ENCODE data around the gene PFDN4. TPM values are rescaled to one million over a fixed set of nuclear protein-coding genes. Genes with fewer than 3 reads are reported as not detected.

The PFDN4 gene
- total and polyA plus RNA-seq, 2 of the 13 experiments (the other 11 are each of a cell fraction or from before 2014, with no cell fraction given) = 59.8 to 227 TPM

DNA sequence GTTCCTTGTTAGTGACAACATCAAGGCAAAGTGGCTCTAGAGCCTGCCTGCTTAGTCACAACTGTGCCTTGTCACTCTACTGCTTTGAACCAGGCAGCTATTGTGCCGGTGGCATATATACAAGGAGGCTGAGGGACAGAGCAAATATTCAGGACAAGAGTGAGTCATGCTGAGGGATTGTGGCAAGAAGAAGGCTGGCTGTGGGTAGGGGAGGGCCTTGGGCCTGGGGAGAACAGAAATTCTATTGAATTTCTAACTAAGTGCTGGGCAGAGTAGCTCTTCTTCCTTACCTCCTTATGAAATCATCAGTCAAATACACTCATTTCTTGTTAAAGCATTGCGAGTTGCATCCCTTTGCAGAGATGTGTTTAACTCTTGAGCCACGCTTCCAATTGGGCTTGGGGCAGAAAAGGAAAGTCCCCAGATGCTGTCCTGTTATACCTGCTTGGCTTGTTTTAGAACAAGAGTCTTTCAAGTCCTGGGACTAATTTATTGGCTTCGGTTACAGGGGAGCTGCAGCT is 59.7 kb downstream of the PFDN4 start (continued):
- TF ChIP-seq, protein P1, sequence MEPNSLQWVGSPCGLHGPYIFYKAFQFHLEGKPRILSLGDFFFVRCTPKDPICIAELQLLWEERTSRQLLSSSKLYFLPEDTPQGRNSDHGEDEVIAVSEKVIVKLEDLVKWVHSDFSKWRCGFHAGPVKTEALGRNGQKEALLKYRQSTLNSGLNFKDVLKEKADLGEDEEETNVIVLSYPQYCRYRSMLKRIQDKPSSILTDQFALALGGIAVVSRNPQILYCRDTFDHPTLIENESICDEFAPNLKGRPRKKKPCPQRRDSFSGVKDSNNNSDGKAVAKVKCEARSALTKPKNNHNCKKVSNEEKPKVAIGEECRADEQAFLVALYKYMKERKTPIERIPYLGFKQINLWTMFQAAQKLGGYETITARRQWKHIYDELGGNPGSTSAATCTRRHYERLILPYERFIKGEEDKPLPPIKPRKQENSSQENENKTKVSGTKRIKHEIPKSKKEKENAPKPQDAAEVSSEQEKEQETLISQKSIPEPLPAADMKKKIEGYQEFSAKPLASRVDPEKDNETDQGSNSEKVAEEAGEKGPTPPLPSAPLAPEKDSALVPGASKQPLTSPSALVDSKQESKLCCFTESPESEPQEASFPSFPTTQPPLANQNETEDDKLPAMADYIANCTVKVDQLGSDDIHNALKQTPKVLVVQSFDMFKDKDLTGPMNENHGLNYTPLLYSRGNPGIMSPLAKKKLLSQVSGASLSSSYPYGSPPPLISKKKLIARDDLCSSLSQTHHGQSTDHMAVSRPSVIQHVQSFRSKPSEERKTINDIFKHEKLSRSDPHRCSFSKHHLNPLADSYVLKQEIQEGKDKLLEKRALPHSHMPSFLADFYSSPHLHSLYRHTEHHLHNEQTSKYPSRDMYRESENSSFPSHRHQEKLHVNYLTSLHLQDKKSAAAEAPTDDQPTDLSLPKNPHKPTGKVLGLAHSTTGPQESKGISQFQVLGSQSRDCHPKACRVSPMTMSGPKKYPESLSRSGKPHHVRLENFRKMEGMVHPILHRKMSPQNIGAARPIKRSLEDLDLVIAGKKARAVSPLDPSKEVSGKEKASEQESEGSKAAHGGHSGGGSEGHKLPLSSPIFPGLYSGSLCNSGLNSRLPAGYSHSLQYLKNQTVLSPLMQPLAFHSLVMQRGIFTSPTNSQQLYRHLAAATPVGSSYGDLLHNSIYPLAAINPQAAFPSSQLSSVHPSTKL (CRISPR knock-in tag; IDR thresholded peaks at IDR 0.05) = peak; percentile 44; the same call in 1 of the 2 replicates
- TF ChIP-seq ZNF343 (CRISPR knock-in tag; IDR thresholded peaks at IDR 0.05) = no peak
- no peak for TF ChIP-seq NFE2L2 (IDR thresholded peaks at IDR 0.05; ENCODE audit: low read length)
- TF ChIP-seq, protein P2, sequence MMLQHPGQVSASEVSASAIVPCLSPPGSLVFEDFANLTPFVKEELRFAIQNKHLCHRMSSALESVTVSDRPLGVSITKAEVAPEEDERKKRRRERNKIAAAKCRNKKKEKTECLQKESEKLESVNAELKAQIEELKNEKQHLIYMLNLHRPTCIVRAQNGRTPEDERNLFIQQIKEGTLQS (CRISPR knock-in tag; IDR thresholded peaks at IDR 0.05) = peak; percentile 69; the same call in 1 of the 2 replicates
- TF ChIP-seq MAFG (CRISPR knock-in tag; IDR thresholded peaks at IDR 0.05) = no peak
- no peak for TF ChIP-seq ZC3H4 (CRISPR knock-in tag; IDR thresholded peaks at IDR 0.05; ENCODE audit: borderline replicate concordance)
- TF ChIP-seq ZC3H13 (CRISPR knock-in tag; IDR thresholded peaks at IDR 0.05) = 0 out of 2 replicates have a peak, but pooled peaks have one; percentile 28
- TF ChIP-seq, protein P3, sequence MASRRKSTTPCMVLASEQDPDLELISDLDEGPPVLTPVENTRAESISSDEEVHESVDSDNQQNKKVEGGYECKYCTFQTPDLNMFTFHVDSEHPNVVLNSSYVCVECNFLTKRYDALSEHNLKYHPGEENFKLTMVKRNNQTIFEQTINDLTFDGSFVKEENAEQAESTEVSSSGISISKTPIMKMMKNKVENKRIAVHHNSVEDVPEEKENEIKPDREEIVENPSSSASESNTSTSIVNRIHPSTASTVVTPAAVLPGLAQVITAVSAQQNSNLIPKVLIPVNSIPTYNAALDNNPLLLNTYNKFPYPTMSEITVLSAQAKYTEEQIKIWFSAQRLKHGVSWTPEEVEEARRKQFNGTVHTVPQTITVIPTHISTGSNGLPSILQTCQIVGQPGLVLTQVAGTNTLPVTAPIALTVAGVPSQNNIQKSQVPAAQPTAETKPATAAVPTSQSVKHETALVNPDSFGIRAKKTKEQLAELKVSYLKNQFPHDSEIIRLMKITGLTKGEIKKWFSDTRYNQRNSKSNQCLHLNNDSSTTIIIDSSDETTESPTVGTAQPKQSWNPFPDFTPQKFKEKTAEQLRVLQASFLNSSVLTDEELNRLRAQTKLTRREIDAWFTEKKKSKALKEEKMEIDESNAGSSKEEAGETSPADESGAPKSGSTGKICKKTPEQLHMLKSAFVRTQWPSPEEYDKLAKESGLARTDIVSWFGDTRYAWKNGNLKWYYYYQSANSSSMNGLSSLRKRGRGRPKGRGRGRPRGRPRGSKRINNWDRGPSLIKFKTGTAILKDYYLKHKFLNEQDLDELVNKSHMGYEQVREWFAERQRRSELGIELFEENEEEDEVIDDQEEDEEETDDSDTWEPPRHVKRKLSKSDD (CRISPR knock-in tag; IDR thresholded peaks at IDR 0.05; ENCODE audit: low read depth) = no peak
- no peak for TF ChIP-seq MXI1 (IDR thresholded peaks at IDR 0.05; ENCODE audit: borderline replicate concordance, low read depth, low read length)
- TF ChIP-seq SOX13 (IDR thresholded peaks at IDR 0.05) = no peak
- TF ChIP-seq SOX13 (CRISPR knock-in tag; conservative IDR thresholded peaks at IDR 0.05 in 1 of 2, IDR thresholded peaks at IDR 0.05 in 1 of 2) = peak in 1 of 2 experiments; percentile 27; a peak in 1 of 4 replicates
- no peak for TF ChIP-seq GZF1 (CRISPR knock-in tag; IDR thresholded peaks at IDR 0.05)
- TF ChIP-seq YEATS4 (CRISPR knock-in tag; IDR thresholded peaks at IDR 0.05; ENCODE audit: borderline replicate concordance) = no peak
- TF ChIP-seq TGIF2 (CRISPR knock-in tag; IDR thresholded peaks at IDR 0.05) = no peak
- TF ChIP-seq, protein P4, sequence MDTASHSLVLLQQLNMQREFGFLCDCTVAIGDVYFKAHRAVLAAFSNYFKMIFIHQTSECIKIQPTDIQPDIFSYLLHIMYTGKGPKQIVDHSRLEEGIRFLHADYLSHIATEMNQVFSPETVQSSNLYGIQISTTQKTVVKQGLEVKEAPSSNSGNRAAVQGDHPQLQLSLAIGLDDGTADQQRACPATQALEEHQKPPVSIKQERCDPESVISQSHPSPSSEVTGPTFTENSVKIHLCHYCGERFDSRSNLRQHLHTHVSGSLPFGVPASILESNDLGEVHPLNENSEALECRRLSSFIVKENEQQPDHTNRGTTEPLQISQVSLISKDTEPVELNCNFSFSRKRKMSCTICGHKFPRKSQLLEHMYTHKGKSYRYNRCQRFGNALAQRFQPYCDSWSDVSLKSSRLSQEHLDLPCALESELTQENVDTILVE (CRISPR knock-in tag; IDR thresholded peaks at IDR 0.05) = no peak
- peak; percentile 47; the same call in 1 of the 2 replicates for TF ChIP-seq NFE2 (CRISPR knock-in tag; IDR thresholded peaks at IDR 0.05)
- TF ChIP-seq, protein P5, sequence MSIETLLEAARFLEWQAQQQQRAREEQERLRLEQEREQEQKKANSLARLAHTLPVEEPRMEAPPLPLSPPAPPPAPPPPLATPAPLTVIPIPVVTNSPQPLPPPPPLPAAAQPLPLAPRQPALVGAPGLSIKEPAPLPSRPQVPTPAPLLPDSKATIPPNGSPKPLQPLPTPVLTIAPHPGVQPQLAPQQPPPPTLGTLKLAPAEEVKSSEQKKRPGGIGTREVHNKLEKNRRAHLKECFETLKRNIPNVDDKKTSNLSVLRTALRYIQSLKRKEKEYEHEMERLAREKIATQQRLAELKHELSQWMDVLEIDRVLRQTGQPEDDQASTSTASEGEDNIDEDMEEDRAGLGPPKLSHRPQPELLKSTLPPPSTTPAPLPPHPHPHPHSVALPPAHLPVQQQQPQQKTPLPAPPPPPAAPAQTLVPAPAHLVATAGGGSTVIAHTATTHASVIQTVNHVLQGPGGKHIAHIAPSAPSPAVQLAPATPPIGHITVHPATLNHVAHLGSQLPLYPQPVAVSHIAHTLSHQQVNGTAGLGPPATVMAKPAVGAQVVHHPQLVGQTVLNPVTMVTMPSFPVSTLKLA (IDR thresholded peaks at IDR 0.05) = no peak
- TF ChIP-seq MIER2 (CRISPR knock-in tag; IDR thresholded peaks at IDR 0.05) = no peak
